ENCODE measurements around the gene LORICRIN. TPM values are rescaled to one million over a fixed set of nuclear protein-coding genes. Genes with fewer than 3 reads are reported as not detected.

The LORICRIN gene
- total RNA-seq, 1 donor = not detected

DNA sequence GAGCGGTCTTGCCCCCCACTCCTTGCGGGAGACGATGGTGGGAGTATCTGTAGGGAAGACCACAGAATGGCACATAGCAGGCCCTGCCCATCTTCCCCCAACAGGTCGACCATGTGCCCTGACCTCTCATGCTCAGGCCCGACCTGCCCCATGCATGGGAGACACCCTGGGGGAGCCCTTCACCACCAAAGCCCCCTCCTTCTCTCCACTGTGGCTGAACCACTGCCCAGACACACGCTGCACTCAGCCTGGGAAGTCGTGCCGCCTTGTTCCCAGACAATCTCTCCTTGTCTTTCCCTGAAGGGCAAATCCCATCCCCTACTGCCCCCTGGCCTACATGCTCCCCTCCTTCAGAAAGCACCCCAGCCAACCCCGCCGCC lies 47.7 kb downstream of the LORICRIN start:
- no peak overlapping the region for H3K4me3 ChIP-seq (ENCODE audit: low read depth, low read length)
- TF ChIP-seq, protein P1, sequence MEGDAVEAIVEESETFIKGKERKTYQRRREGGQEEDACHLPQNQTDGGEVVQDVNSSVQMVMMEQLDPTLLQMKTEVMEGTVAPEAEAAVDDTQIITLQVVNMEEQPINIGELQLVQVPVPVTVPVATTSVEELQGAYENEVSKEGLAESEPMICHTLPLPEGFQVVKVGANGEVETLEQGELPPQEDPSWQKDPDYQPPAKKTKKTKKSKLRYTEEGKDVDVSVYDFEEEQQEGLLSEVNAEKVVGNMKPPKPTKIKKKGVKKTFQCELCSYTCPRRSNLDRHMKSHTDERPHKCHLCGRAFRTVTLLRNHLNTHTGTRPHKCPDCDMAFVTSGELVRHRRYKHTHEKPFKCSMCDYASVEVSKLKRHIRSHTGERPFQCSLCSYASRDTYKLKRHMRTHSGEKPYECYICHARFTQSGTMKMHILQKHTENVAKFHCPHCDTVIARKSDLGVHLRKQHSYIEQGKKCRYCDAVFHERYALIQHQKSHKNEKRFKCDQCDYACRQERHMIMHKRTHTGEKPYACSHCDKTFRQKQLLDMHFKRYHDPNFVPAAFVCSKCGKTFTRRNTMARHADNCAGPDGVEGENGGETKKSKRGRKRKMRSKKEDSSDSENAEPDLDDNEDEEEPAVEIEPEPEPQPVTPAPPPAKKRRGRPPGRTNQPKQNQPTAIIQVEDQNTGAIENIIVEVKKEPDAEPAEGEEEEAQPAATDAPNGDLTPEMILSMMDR (IDR thresholded peaks at IDR 0.05; ENCODE audit: insufficient read depth, low read length) = no peak
- DNase-seq (ENCODE audit: low read depth) = no peak

DNA sequence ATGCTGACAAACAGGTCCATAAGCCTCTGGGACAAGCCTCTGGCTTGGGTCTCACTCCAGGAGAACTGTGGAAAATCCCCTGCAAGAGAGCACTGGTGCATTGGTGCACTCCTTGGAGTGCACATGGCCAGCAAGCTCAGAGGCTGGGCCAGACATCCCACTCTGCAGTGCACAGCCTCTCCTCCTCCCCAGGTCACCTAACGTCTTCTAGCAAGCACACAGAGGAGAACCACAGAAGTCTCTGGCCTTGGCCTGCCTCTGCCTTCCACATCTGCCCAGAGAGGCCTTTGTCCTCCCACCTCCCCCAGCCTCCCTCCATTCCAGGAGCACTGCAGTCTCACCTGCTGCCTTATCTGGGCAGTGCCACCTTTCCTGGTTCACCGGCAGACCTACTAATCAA lies 49.1 kb downstream of the LORICRIN start:
- H3K4me3 ChIP-seq (ENCODE audit: low read depth, low read length) = no peak overlapping the region
- DNase-seq (ENCODE audit: low read depth) = no peak
- TF ChIP-seq, protein P1 (IDR thresholded peaks at IDR 0.05; ENCODE audit: insufficient read depth, low read length) = no peak

DNA sequence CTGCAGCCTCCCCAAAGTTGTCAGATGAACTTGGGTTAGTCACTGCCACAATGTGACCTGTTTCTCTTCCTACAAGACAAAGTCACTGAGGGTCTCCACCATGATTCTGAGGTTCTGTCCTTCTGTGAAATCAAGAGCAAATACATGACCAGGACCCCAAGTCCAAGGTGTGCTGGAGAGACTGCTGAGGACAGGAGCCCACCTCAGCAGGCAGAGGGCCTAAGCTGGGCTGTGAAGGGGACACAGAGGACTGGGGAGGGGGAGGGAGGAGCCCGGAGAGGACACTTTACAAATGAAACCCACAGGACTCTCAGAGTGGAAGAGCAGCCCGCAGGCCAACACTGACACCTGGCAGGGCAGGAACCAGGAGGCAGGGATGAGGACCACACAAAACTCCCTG lies 50.0 kb downstream of the LORICRIN start:
- DNase-seq (ENCODE audit: low read depth) = no peak
- no peak overlapping the region for H3K4me3 ChIP-seq (ENCODE audit: low read depth, low read length)
- TF ChIP-seq, protein P1 (IDR thresholded peaks at IDR 0.05; ENCODE audit: insufficient read depth, low read length) = no peak

DNA sequence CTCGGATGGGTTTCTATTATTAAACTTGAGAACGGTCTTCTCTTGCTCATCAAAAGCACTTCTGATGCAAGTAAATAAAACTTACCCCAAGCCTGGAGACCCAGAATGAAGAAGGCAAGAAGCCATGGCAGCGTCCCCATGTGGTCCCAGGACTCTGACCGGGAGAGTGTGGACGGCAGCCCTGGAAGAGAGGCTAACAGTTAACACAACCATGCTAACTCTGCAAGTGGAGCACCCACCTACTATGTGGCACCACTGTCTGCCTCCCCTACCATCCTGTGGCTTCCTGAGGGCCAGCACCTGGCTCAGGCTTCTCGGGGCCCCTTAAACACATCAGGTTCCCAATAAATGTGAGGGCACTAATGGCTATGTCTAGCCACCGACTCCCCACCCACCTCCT lies 51.0 kb downstream of the LORICRIN start:
- no peak for DNase-seq (ENCODE audit: low read depth)
- no peak overlapping the region for H3K4me3 ChIP-seq (ENCODE audit: low read depth, low read length)
- TF ChIP-seq, protein P1 (IDR thresholded peaks at IDR 0.05; ENCODE audit: insufficient read depth, low read length) = no peak

Other genes with a start within 250 kb of the LORICRIN start
- gene SPRR1B, start 228.5 kb upstream of the LORICRIN start, total RNA-seq (ENCODE audit: low replicate concordance) = not detected in 2 replicates
- not detected in 2 replicates for gene SPRR2D, start 218.6 kb upstream of the LORICRIN start, total RNA-seq (ENCODE audit: low replicate concordance)
- gene SPRR2A, start 202.2 kb upstream of the LORICRIN start, total RNA-seq (ENCODE audit: low replicate concordance) = not detected in 2 replicates
- not detected in 2 replicates for gene SPRR2B, start 188.1 kb upstream of the LORICRIN start, total RNA-seq (ENCODE audit: low replicate concordance)
- gene SPRR2E, start 165.2 kb upstream of the LORICRIN start, total RNA-seq (ENCODE audit: low replicate concordance) = not detected in 2 replicates
- not detected in 2 replicates for gene SPRR2F, start 146.2 kb upstream of the LORICRIN start, total RNA-seq (ENCODE audit: low replicate concordance)
- not detected in 2 replicates for gene SPRR2G, start 108.8 kb upstream of the LORICRIN start, total RNA-seq (ENCODE audit: low replicate concordance)
- gene LELP1, start 56.3 kb upstream of the LORICRIN start, total RNA-seq (ENCODE audit: low replicate concordance) = not detected in 2 replicates
- not detected in 2 replicates for gene PRR9, start 42.1 kb upstream of the LORICRIN start, total RNA-seq (ENCODE audit: low replicate concordance)
- gene PGLYRP3, start 53.3 kb downstream of the LORICRIN start, total RNA-seq (ENCODE audit: low replicate concordance) = not detected in 2 replicates
- gene PGLYRP4, start 89.2 kb downstream of the LORICRIN start, total RNA-seq (ENCODE audit: low replicate concordance) = not detected in 2 replicates
- not detected in 2 replicates for gene S100A9, start 98.2 kb downstream of the LORICRIN start, total RNA-seq (ENCODE audit: low replicate concordance)
- gene S100A12, start 115.9 kb downstream of the LORICRIN start, total RNA-seq (ENCODE audit: low replicate concordance) = not detected in 2 replicates
- gene S100A8, start 131.4 kb downstream of the LORICRIN start, total RNA-seq (ENCODE audit: low replicate concordance) = not detected in 2 replicates
- gene S100A7A, start 156.8 kb downstream of the LORICRIN start, total RNA-seq (ENCODE audit: low replicate concordance) = not detected in 2 replicates
- not detected in 2 replicates for gene S100A7, start 201.0 kb downstream of the LORICRIN start, total RNA-seq (ENCODE audit: low replicate concordance)